CD4-positive, alpha-beta T cell treated with Interleukin-21 for 1 hour (primary cell): ENCODE measurements around the gene MCAM.

Source experiments
- DNase-seq: peaks from one replicate; pipeline ENCODE4 v3.0.0-alpha.2; 2020

The MCAM gene

GRCh38 chr11:119316729-119317591 lies at the start of gene MCAM:
MCAM (minus strand) TSS chr11:119317130; CDS start chr11:119317101, 29 bp downstream.
- no peak for DNase-seq

GRCh38 chr11:119365071-119365591 lies 48.2 kb upstream of the MCAM start:
- DNase-seq = no peak

DNA sequence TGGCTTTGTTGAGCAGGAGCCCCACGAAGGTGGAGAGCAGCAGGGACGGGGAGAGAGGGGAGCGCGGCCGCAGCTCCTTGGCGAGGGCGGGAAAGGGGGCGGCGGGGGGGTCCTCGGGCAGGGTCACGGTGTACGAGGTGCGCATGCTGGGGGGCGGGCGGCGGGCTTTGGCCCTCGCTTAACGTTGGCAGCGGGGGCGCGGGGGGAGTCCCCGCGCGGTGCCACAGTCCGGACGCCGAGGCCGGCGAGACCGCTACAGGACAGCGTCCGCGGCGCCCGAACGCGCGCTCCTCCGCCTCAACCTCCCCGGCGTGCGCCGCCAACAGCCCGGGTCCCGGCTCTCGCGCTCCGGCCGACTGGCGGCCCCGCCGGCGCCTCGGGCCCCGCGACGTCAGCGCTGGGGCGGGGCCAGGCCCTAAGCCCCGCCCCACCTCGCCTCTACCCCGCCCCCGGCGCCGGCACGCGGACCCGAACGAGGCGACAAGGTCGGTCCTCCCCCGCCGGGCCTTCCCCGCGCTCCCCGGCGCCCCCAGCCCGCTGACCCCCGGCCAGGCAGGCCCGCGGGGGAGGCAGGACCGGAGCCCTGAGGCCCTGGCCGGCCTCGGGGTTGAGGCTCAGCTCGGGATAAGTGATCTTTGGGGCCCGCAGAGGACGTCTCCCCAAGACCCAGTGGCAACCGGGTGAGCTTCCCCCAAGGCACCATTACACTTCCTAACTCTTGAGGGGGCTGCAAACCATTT lies 47.1 kb upstream of the MCAM start:
- DNase-seq = peak; percentile 60

GRCh38 chr11:119363081-119363850 lies 46.3 kb upstream of the MCAM start:
- DNase-seq = no peak

DNA sequence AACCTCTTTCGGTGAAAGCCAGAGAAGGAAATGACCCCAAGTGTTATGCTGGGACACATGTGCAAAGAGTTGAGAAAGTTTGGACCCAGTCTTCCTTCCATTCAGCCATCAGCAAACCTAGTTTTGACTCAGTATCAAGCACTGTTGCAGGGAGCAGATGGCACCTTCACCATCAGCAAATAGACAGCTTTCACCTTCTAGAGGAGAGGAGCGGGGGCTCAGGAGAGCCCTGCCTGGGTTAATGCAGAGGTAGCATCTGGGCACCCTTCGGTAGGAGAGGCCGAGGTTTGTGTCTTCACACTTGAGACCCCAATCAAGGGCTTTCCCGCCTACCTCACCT lies 45.8 kb upstream of the MCAM start:
- no peak for DNase-seq

DNA sequence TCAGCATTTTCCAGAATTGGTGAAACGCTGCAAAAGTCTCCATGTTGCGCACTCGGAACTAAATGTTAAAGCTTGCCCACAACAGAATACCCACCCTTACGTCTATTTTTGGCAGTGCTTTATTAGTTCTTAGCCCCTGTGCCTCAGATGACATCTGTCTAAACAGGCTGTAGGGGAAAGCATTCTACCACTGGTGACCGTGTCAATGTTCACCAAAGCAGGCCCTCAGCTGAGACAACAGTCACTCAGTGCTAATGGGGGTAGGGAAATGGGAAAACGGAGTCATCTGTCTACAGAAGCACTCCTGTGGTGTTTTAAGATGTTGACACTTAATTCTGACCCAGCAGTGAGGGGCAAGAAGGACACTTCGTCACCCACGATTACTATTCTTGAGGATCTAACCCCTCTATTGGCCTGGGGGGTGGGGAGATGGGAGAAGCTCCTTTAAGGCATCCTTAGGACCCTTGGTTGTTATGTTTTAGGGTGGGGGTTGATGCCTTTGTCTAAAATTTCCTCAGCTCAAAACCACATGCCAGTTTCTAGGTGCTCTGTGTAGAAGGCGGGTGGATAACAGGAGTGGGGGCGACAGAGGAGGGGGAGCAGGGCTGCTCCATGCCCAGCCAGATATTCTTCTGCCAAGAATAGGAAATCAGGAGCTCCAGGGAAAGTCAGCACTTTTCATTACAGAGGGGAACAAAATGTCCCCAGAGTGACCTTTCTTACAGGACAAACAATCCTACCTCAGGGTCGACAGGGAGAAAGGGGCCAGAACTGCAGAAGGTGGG lies 45.2 kb upstream of the MCAM start:
- no peak for DNase-seq

- no peak for DNase-seq
Measured at GRCh38 chr11:119361056-119361787, 44.3 kb upstream of the MCAM start.

GRCh38 chr11:119359365-119360214 lies 42.7 kb upstream of the MCAM start:
- no peak for DNase-seq

GRCh38 chr11:119357074-119357473 lies 40.1 kb upstream of the MCAM start:
- no peak for DNase-seq

GRCh38 chr11:119356349-119357031 lies 39.6 kb upstream of the MCAM start:
- peak; percentile 72 for DNase-seq

DNA sequence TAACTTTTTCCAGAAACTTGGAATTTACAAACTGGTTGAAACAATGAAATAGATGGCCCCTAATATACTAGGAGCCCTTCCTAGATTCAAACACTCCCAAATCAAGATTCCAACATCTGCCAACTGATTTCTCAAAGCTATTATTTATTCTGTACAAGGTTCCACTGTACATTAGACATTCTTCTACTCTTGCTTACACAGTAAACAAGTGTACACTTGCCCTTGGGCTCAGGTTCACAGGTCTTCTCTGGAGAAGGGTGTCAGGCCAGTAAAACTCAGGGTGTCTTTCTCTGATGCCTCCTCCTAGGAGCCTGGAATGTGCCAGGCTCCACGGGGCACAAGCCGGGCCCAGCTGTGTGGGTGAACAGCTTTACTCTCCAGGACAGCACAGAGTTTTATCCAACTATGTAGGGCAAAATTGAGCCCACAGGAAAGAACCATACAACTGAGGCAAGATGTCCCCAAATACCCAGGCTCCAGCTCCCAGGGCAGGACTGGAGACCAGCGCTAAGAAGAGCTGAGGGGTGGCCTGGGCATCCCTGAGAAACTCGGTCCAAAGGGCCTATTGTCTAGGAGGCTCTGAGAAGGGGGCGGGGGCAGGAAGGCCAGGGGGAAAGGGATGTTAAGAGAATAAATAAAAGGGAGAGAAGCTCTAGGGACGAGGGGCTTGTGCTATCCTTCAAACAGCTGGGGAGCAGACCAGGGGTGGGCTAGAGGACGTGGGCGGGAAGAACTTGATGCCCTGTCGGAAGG lies 38.3 kb upstream of the MCAM start:
- DNase-seq = no peak

DNA sequence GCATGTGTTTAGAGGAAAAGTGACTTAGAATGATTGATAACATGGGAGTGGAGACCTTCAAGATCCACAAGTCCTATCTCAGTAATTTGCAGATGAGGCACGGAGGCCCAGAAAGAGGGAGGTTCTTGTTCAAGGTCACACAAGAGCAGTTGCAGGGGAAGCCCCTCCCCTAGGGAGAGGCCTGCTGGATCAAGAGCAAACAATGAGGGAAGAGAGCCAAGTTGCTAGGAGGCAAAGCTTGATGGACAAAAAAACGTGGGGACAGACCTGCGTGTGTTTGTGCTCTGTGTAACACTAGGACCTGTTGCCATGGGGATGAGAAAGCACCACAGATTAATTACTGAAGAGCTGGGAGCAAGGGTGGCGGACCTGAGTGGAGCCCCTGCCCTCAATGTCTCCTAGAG lies 35.9 kb upstream of the MCAM start:
- no peak for DNase-seq

DNA sequence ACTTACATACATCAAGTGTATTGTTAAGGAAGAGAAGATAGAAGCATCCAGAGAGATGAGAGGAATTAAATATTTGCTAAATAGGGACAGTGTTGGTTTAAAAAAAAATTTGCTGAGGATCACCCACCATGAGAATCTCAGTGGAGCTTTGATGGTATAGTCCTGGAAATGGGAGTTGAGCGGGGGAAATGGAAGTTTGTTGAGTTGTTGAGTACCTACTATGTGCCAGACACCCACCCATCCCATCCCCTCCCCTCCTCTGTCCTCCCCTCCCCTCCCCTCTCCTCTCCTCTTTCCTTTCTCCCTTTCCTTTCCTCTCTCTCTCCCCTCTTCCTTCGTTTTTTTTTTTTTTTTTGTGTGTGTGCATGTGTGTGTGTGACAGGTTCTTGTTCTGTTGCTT lies 34.3 kb upstream of the MCAM start:
- no peak for DNase-seq

- no peak for DNase-seq
Measured at GRCh38 chr11:119350302-119350701, 33.4 kb upstream of the MCAM start.

- DNase-seq = no peak
Measured at GRCh38 chr11:119347940-119348605, 31.1 kb upstream of the MCAM start.

DNA sequence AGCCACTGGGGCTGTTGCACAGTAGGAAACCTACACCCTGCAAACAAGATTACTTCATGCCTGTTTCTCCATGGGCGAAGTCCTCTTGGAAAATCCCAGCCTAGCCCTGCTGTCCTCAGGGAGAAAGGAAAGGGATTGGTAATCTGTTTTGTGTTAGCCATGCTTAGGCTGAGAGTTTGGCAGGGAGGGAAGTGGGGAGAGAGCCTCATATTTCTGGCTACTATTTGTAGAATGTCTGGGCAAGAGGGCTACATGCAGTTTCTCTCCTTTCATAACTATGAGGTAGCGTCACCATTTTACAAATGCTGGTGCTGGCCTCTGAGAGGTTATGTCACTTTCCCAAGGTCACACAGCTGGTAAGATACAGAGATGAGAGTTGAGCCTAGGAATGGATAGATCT lies 30.3 kb upstream of the MCAM start:
- no peak for DNase-seq

DNA sequence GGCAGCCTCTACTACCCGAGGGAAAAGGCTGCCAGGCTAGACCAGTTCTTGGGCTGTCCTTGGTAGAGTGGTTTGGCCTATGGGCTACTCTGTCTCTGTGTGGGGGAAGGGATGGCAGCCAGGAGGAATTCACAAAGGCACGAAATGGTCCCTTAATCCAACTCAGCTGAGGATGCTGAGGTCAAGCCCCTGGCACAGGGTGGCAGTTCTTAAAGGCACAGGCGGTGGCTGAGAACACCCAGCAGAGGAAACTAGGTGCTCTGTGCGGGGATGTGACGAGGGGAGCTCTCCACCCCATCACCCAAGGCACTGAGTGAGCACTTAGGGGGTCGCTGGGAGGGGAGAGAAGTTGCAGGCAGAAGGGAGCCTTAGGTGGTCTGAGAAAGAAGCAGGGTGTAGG lies 29.7 kb upstream of the MCAM start, which contains the start of gene MFRP:
TSS of gene MFRP (minus strand) at position 101 of the 400 bp plus-strand sequence. CDS start 192 bp downstream, outside the sequence.
- DNase-seq = no peak

- no peak for DNase-seq
Measured at GRCh38 chr11:119345685-119346084, 28.8 kb upstream of the MCAM start.
